Measurements from ENCODE around the gene PARN.

GRCh38 chr16:14566599-14566998 is 63.5 kb downstream of the PARN start:
- no peak for TF ChIP-seq POLR2AphosphoS5 (IDR thresholded peaks at IDR 0.05)
- no peak for TF ChIP-seq CTCF (IDR thresholded peaks at IDR 0.05)
- TF ChIP-seq POLR2A (IDR thresholded peaks at IDR 0.05), result no peak

Data from prostate gland (tissue), 2 donors.